ENCODE measurements around the gene MYADML2.
A peak's percentile ranks its signal among the peaks of the same experiment; 100 is the strongest.

Gene MYADML2

GRCh38 chr17:81978524-81979298 lies 31.7 kb upstream of the MYADML2 start:
- no peak for DNase-seq

GRCh38 chr17:81977211-81977808 lies 30.3 kb upstream of the MYADML2 start, which contains the start of gene ASPSCR1:
TSS of gene ASPSCR1 (plus strand) at chr17:81977629. CDS start at chr17:81977647, 18 bp downstream.
- DNase-seq, result peak; percentile 84

- DNase-seq, result peak; percentile 13
Observed at GRCh38 chr17:81976332-81977210, 29.5 kb upstream of the MYADML2 start.

GRCh38 chr17:81973432-81973831 lies 26.4 kb upstream of the MYADML2 start:
- no peak for DNase-seq

- no peak for DNase-seq
Observed at GRCh38 chr17:81968850-81969812, 22.1 kb upstream of the MYADML2 start.

- DNase-seq, result no peak
Observed at GRCh38 chr17:81968396-81968745, 21.3 kb upstream of the MYADML2 start.

- peak; percentile 88 for DNase-seq
Observed at GRCh38 chr17:81967533-81968395, 20.7 kb upstream of the MYADML2 start.

GRCh38 chr17:81967244-81967532 lies 20.2 kb upstream of the MYADML2 start:
- DNase-seq, result no peak

GRCh38 chr17:81966343-81967243 lies 19.6 kb upstream of the MYADML2 start:
- DNase-seq, result no peak

- no peak for DNase-seq
Observed at GRCh38 chr17:81964081-81964849, 17.2 kb upstream of the MYADML2 start.

- DNase-seq, result no peak
Observed at GRCh38 chr17:81962499-81963441, 15.7 kb upstream of the MYADML2 start.

GRCh38 chr17:81961521-81962498 lies 14.8 kb upstream of the MYADML2 start:
- DNase-seq, result no peak

- no peak for DNase-seq
Observed at GRCh38 chr17:81961087-81961511, 14.1 kb upstream of the MYADML2 start, which contains the start of gene NOTUM. TSS of gene NOTUM (minus strand) at chr17:81961187. CDS start at chr17:81960909, 278 bp downstream.

- DNase-seq, result no peak
Observed at GRCh38 chr17:81960130-81960958, 13.3 kb upstream of the MYADML2 start.

GRCh38 chr17:81959362-81960129 lies 12.5 kb upstream of the MYADML2 start:
- peak; percentile 66 for DNase-seq
